ENCODE data around the gene ZNF697.
"Not testable (repeated sequence)": the region's sequence is repeated elsewhere in the genome, so short reads cannot be mapped to it uniquely, and the experiment has no call there.

The ZNF697 gene

DNA sequence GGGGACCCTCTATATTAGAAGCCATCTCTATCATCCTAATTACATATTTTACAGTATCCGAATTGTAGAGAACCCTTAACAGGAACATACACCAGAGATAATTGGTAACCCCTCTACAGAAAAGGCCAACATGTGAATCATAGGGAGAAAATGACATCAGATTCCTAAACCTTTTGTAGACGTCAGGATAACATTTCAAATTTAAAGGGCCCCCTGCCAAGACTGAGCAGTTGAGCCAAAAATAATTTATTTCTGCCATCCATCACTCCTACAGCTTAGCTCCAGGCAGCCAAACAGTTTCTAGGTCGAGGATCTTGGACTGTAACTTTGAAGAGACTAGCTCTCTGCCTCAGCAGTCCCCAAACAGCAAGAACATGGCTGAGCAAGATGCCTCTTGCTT, 21.2 kb downstream of the ZNF697 start:
- no peak for DNase-seq

DNA sequence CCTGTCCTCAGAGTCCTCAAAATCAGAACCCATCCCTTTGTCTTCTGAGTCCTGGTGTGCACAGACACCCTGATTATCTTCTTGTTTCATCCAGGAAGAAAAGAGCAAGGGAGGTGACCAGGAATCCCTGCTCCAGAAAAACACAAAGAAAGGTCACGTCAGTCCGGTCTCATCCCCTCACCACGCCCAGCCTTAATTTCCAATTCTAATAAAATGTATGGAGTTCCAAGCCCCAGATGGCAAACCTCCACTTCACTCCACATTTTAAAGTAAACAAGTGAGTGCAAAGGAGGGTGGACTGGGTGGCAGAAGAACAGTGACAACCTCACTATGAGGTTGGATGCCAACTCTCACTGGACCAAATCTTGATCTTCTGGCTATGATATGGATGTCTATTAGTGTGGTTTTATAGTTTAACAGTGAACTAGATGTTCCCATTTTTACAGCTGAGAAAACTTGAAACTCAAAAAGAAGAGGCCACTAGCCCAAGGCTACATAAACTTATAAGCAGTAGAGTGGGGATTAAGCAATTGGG, 22.0 kb downstream of the ZNF697 start:
- DNase-seq = no peak

DNA sequence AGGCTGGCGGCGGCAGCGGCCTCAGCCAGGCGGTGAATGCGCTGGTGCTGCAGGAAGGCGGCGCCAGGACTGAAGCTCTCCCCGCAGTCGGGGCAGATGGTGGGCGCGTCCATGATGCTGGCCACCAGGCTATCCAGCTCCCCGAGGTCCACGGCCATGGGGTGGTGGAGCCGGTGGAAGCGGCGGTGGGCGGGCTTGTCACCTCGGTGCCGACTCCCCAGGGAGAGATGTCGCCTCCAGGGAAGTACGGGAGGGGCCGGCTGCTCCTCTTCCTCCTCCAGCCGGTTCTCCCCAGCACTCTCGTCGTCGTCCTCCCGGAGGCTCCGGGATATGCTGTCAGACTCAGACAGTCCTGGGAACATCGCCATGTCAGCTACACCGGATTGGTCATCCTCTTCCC, 24.4 kb downstream of the ZNF697 start:
- no peak for DNase-seq

DNA sequence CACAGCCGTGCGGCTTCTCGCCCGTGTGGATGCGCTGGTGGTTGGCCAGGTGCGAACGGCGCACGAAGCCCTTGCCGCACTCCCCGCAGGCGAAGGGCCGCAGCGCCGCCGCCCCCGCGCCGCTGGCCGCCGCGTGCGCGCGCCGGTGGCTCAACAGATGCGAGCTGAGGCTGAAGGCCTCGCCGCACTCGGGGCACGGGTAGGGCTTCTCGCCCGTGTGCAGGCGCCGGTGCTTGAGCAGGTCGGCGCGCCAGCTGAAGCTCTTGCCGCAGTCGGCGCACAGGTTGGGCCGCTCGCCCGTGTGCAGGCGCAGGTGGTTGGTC, 24.9 kb downstream of the ZNF697 start:
- DNase-seq = no peak

DNA sequence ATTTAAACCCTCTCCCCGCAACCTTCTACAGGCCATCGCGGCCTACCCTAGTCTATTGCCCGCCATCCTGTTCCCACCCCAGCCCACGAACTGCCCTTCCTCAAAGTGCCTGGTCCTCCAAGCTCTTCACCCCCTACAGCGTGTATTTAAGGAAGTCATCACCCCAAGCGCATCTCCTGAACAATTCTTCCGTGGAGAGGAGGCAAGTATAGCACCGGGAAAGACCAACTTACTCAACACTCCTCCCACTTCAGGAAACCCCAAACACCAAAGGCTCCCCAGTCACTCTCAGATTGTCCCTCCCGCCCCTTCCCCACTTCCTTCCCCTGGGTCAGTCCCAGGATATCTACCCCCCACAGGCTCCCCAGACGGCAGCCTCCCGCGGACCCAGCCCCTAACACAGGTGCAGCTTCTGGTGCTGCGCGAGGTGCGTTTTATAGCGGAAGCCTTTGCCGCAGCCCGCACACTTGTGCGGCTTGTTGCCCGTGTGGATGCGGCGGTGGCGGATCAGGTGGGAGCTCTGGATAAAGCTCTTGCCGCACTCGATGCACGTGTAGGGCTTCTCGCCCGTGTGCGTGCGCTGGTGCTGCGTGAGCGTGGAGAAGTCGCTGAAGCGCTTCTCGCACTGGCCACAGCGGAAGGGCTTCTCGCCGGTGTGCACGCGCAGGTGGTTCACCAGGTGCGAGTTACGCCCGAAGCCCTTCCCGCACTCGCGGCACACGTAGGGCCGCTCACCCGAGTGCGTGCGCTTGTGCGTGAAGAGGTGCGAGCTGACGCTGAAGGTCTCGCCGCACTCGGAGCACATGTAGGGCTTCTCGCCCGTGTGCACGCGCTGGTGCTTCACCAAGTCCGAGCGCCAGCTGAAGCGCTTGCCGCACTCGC, 25.5 kb downstream of the ZNF697 start:
- no peak for DNase-seq

DNA sequence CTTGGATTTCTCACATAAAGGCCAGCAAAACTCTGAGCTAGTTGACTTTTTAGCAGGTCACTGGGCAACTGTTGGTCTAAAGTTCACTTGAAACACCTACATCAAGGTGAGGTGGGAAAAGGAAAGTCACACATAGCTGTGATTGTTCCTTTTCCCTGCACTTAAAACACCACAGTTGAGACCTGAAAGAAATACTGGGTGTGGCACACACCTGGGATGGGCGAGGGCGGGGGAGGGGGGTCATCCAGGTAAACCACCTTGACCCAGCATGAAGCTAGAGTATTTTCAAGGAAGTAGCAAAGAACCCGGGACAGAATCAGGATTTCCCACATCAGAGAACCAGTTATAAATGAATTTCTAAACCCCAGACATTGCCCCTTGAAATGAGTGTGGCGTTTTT, 26.4 kb downstream of the ZNF697 start:
- DNase-seq = no peak

DNA sequence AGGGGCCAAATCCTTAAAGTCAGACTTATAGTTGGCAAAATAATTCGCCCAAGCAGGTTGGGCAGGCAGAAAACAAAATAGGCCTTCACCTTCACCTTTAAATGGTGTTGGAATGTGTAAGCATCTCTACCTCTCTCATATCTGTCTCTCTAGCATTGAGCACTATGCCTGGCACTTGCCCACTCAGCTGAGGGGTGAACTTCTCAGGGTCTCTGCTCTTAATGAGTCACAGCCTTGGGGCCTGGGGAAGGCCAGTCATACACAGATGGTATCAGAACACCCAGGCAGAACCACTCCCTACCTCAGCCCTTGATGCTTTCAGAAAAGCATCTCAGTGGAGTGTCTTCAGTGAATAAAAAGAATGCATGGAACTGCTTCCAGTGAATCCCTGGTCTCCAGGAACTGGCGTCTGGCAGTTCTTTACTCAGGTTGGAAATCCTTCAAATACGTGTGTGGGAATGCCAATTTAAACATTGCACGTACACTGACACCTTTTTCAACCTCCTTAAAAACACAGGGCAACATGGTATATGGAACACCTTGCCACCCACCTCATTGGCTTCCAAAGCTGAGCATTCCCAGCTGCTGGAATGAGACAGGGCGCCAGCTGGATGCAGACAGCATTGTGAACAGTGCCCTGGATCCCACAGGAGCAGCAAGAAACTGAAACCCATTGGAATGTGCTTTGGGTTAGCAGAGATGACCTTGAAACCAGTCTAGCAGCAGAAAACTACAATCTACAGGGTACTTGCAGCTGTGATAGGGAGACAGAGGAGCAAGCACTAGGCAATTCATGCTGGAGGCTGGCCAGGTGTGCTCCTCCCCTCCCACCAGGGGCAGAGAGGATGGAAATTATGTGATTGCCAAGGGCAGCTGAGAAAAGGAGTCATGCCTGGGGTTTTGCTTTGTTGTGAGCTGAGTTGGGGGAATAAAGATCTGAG, 30.0 kb downstream of the ZNF697 start:
- no peak for DNase-seq

DNA sequence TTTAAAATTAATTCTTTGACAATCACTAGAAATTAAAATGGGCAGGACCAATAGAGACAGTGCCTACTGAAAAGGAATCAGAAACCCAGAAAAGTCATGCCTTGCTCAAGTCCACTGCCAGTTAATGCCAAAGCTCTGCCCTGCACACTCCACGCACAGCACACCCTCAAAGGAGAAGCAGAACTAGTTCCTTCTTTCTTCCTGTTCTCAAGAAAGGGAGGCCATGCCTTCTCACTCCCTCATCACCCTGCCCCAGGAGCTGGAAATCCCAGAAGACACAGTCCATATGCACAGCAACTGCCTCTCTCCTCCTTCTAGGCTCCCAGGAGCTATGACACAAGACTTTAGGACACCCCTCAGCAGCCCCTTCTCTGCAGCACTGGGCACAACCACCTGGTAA, 31.3 kb downstream of the ZNF697 start:
- DNase-seq = not testable (repeated sequence)

DNA sequence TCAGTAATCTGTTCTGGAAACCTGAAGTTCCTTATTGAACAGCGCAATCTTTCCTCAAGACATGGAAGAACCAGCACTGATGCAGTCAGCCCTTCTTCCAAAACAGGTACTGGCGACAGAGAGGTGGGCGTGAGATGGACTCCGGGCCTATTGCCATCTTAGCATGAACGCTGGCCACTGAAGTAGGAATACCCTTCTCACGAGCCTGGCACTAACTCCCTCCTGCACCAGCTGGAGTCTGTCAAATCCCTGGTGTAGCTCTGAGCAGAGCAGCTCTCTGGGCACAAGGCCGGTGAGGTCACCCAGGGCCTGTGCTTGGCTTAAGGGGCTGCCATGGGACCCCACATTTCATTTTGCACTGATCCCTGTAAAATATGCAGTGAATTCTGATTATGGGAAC, 33.0 kb downstream of the ZNF697 start:
- DNase-seq = not testable (repeated sequence)

DNA sequence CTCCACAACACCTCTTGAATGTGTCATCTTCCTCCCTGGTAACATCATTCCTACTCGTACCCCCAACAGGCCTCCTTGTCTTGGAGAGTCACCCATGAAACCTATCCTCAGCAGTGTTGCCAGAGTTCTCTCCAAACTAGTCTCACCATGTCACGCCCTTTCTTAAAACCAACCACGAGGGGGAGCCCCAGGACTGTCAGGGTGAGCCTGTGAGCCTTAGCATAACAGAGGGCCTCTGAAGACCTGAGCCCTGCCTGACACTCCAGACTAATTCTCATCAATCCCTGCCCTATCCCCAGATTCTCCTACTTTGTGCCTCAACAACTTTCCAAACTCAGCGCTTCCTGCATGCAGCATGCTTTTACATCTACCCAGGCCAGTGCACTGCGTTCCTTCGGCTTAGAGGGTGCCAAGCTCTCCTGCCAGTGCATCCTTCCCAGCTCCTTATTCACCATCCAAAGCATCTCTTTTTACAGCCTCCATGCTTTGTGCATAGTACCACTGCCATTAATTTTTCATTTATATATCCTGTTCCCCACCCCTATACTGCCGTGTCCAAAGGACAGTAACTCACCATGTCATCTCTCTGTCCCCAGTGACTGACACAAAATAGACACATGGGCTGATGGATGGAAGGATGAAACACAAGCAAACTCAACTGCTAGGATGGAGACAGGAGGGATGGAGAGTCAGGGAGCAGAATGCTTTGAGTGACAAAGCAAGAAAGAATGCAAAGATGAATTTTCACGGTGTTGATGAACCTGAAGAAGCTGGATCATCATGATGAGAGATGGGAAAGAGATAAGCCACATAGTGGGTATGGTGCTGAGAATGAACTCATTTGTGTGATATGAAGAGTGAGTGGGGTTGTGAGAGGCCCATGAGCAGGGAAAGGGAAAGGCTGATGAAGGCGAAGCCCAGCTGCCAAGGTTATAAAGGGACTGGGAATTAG, 34.0 kb downstream of the ZNF697 start:
- peak; percentile 2 to 23 (median 12) for DNase-seq

DNA sequence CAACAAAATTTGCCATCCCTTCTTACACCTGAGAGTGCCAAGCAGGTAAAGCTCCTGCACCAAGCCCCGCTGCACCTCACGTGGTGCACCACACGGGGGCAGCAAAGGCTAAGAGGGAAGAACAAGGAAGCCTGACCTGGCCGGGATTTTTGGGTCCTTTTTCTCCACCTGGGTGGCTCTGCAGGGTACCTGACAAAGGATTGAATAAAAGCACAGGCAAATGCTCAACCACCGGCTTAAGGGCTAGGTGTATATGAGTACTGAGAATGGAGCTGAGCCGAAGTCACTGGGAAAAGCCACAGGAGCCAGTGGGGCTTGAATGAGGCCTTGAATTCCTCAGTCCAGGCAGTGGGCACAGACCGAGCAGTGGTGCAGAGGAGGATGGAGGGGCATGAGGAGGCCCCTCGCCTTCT, 36.4 kb downstream of the ZNF697 start:
- peak; percentile 3 to 28 (median 23) for DNase-seq

DNA sequence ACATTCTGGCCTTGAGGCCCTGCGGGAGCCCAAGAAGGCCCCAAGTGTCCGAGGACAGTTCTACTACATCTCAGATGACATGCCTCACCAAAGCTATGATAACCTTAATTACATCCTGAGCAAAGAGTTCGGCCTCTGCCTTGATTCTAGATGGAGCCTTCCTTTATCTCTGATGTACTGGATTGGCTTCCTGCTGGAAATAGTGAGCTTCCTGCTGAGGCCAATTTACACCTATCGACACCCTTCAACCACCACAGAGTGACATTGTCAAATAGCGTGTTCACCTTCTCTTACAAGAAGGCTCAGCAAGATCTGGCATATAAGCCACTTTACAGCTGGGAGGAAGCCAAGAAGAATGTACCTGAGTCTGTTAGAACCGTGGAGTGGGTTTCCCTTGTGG, 39.2 kb downstream of the ZNF697 start:
- not testable (repeated sequence) for DNase-seq

DNA sequence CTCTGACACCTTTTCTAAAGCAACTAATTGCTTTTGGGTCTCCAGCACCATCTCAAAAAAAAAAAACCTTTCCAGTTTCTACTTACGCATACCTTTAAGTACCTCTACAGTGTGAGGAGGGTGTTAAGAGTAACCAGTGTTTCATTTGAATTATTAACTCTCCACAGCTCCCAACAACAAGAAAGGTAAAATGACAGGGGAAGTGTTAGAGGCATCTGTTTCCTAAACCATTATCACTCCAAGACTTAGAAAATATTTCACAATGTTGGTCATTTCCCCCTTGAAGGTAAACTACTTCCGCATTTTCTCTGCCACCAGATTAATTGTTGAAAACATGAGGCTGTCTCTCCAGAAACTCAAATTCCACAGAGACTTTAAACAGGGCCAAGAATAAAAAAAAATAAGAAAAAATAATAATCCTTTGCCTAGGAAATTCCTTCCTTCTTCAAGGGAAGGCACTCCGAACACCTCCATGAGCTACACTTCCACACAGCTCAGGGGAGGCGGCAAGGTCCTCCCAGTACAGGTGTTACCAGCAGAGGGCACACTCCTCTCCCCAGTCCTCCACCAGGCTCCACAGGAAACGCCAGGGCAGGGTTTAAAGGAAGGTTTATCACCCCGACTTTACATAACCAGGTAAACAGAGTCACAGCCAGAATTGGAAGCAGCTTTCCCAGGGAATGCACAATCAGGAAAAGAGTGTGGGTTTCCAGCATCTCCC, 40.8 kb downstream of the ZNF697 start:
- not testable (repeated sequence) for DNase-seq

DNA sequence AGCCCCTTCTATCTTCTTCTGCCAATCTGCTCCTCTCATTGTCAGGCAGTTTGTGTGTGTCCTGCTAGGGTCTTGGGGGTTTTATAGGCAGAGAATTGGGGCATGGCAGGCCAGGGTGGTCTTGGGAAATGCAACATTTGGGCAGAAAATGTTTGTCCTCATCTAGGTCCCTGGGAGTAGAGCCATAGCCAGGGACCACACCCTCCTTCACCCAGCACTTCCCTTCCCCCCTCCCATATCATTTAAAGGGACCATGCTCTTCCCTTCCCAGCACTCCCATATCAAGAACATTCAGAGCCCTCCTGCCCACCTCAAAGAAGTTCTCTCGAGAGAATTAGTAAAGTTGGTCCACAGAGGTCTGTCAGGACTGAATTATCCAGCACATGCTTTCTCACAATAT, 41.7 kb downstream of the ZNF697 start:
- no peak for DNase-seq

DNA sequence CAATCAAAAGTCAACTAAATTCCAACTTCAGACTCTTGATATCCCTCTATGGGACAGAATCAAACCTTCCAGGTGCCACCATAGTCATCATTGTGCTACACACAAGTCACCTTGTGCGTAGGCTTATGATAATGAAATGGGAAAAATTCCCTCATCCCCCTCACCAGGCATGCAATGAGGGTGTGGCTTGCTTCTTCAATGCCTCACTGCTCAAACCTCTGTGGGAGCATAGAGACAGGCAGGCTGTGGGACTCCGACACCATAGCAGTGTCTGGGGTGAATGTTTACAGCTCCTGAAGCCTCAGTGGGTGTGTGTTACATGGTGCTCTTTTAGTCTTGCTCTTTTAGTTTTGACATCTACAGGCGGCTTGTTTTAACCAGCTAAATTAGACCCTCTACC, 42.4 kb downstream of the ZNF697 start:
- DNase-seq = no peak

DNA sequence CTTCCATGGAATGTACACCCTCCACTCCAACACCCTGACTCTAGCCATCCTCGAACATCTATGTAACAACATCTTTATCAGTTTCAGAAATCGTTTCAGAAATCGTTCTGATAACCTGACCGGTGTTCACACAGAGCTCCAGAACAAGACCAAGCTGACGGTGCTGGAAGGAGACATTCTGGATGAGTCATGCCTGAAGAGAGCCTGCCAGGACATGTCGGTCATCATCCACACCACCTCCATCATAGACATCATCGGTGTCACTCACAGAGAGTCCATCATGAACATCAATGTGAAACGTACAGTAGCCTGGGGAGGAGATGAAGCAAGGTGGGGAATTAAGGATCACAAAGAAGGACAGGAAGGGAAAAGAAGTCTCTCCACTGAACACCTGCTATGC, 43.0 kb downstream of the ZNF697 start:
- not testable (repeated sequence) for DNase-seq

DNA sequence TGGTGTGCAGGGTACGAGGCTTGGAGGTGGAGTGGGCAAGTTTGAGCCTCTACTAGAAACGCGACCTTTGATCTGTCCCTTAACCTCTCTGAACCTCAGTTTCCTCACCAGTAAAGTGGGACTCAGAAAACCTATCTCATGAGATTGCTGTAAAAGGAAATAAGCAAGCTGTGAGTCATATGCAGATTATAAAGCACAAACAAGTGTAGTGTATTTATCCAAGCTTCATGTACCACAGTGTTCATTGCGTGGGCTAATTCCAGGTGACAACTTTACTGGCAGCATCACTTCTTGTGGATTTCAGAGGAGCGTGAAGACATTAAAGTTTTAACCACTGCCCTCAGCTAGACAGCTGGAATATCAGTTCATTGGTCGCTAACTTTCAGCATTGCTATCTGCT, 44.4 kb downstream of the ZNF697 start:
- no peak for DNase-seq

DNA sequence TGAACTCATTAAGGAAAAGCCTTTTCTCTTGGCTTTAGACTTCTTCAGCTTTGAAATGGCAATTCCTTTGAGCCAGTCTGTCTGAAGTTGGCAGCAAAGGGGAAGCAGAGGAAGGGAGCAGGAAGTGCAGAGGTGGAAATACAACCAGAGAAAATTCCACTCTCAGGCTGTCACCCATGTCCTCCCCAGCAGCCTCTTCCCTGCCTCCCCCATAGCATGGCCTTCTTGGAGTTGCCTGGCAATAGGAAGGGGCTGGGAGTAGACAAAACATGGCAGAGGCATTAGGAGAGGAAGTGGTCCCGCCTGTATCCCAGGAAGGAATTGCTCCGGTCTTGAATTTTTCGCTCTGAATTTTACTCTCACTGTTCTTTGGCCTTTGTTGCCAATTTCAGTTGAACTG, 44.8 kb downstream of the ZNF697 start:
- not testable (repeated sequence) for DNase-seq

DNA sequence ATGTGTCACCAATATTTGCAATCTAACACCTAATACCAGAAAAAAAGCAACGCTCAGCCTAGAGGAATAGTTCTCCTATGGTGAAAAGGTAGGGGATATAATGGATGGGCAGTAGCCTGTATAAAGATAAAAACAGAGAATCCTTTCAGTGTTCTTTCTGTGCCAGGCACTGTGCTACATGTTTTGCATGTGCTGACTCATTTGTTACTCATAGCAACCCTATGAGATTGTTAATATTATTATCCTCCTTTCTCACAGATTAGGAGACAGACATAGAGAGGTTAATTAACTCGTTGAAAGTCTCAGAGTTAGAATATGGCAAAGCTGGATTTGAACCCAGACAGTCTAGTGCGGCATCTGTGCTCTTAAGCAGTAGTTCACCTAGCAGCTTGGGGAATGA, 45.3 kb downstream of the ZNF697 start:
- not testable (repeated sequence) for DNase-seq

DNA sequence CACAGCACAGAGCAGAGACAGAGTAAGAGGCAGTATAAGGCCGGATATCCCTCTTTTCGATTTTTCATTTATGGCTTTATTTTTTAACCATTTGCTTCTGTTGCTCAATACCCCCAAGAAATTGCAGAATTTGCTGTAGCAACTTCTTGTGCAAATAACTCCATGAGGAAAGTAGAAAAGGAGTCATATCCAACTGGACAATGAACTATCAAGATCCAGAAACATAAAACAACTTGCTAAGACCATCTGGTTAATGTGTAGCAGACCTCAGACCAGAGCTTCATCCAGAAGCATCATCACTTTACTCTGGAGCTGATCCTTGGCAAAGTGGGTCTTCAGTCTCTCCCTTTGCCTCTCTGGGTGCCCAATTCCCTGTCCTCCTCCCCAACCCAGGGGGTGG, 45.9 kb downstream of the ZNF697 start:
- DNase-seq = no peak

DNA sequence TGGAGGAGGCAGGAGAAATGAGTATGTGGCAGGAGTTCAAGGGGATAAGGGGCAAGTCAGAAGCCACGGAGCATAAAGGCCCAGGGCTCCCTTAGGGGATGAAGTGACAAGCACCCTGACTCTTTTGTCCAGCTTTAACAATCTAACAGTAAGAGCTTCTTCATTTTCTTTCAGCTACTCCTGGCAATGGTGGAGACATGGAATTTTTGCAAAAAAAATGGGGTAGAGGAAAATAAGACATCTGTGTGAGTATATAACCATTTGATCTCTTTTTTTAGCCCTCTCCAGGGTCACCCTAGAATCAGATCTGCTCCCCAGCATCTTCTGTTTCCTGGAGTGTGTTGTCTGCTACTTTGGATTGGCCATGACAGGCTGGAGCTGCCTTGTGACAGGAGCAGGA, 47.1 kb downstream of the ZNF697 start:
- no peak for DNase-seq

DNA sequence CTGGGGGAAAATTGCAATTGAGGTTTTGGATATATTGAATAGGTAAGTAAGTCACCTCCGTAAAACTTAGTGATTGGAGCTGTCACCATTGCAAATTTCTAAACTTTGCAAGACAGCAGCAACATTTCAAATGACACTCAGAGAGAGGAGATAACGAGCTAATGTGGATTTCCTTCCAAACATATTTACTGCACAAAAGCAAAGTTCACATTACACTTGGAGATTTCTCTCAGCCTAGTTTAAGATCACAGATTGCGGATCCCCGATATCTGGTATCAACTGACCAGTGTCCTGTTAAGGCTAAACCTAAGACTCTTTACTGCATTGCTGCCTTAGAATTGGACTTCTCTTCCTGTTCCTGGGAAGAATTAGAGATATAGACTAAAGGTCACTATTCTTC, 47.5 kb downstream of the ZNF697 start:
- no peak for DNase-seq

All from activated naive CD4-positive, alpha-beta T cell (primary cell).